HuH-7.5 (cell line): ENCODE results near the gene FNDC3B.
"Not testable (repeated sequence)": the region's sequence is repeated elsewhere in the genome, so short reads cannot be mapped to it uniquely, and the experiment has no call there.

ENCODE experiments used
- DNase-seq: peaks from one replicate; pipeline ENCODE4 v3.0.0; 2011; ENCODE audit warnings: low spot score

Gene FNDC3B

DNA sequence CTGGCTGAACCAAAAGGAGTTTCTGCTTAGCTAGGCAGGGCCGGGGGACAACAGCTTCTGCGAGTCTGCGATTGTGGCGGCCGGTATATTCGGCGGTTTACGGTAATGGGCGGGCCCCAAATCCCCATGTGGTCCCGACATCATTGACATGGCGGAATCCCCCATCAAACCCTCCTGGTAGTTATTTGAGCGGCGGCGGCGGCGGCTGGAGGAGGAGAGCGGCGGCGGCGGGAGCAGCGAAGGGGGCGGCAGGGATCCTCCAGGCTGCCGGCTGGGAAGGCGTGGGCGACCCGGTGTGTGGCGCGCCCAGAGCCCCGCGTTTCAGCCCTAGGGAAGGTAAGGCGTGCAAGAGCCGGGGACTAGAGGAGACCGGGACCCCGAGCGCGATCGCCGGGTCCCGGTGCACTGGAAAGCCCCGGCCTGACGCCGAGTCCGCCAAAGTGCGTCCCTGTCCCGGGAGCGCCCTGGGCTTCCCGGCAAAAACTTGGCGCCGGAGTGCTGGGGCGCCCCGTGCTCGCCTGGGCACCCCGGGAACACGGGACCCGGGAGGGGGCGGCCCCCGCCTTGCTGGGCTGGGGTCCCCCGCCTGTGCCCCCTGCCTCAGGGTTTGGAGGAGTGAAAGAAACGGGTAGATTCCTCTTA, at the start of gene FNDC3B:
FNDC3B (plus strand) TSS at position 143 of the 642 bp plus-strand sequence. CDS start 72,902 bp downstream, outside the sequence.
- DNase-seq, result peak; percentile 89

DNA sequence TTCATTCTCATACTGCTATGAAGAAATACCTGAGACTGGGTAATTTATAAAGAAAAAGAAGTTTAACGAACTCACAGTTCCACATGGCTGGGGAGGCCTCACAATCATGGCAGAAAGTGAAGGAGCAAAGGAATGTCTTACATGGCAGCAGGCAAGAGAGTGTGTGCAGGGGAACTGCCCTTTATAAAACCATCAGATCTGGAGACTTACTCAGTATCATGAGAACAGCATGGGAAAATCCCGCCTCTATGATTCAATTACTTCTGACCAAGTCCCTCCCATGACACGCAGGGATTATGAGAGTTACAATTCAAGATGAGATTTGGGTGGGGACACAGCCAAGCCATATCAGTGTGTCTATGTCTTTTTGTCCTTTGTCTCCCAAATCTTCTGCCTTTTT, 49.1 kb upstream of the FNDC3B start:
- not testable (repeated sequence) for DNase-seq

DNA sequence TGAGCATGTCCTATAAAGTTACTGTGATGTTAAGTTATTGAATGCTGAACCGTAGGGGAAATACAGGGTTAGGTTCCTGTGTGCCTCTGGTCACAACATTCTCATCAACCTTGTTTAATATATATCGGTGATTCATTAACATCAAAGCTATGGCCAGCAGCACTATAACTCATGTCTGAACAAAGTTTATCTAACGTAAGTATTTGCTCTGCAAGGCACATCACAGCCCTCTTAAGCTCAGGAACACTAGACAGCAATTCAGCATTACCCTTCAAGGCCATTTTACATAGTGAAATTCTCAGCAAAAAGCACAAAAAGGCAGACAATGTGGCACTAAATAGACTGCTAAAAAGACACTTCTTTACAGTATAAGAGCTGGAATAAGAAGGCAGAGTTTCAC, 48.2 kb upstream of the FNDC3B start:
- DNase-seq, result no peak

DNA sequence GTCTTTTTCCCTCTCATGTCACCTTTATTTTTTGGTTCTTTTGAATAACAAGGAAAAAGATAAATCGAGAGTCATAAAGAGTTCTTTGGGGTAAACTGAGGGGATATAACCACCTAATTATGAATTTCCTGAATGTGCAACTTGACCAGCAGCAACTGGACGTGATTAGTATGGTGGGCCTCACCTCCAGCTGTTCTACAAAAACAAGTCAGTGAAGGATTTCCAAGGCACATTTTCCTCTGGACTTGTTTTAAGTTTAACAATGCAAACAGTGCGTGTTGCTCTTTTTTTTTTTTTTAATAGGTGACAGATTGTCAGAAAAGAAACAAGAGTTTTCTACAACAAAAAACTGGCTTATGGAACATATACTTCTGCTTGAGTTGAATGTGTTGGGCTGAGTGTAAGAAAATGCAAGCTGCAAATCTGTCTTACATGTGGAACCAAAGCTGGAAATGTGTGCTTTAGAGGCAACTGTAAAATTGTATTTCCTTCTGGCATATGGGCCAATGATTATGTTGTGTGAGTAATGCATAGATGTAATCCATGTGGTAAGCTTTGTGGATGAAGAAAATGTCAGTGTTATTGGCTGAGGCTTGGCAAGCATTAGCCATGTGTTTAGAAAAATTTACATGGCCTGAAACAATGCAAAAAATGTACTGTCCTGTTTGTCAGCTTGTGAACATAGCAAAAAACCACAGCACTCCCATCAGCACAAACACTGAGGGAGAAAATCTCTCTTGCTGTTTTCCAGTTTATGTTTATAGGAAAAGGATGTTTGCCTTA, 44.5 kb upstream of the FNDC3B start:
- no peak for DNase-seq

DNA sequence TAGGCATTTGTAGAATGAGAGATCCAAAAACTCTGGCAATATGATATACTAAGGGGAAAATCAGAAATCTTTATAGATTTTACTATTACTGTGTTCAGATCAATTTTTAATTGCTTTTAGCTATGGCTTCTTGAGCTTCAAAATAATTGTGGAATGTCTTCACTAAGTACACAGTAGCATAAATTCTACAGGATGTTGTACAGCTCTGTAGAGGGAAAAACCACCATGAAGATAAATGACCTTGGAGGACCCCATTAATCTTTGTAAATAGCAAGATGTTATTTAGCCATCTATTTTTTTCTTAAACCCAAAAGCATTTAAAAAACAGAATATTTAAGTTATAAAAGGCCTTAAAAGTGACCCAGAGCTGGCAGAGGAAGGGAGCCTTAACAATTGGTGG, 43.9 kb upstream of the FNDC3B start:
- no peak for DNase-seq

DNA sequence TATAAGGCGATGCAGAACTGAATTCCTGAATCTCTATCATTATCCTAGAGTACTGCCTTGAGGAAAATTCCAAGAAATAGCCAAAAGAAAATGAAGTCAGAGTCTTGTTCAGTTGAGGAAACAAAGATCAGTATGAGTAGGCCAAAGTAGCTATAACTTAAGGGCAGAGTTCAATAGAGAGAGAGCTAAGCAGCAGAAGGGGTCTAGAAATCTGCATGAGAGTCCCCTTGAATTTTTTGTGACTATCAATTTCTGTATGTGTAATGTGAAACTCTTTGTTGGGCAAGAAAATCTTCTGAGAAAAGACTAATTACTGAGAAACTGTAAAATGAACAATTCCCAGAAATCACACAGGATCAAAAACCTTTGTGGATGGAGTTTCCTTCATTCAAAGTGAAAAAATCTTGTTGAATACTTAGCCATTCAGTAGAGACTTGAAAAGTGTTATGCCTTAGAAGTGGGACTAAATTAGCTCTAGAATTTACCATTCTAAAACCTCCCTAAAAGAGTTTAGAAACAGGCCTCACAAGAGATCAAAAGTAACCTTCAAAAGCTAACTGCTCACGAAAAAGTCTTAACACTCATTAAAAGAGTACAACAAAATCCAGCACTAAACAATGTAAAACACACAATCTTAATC, 43.1 kb upstream of the FNDC3B start:
- no peak for DNase-seq

DNA sequence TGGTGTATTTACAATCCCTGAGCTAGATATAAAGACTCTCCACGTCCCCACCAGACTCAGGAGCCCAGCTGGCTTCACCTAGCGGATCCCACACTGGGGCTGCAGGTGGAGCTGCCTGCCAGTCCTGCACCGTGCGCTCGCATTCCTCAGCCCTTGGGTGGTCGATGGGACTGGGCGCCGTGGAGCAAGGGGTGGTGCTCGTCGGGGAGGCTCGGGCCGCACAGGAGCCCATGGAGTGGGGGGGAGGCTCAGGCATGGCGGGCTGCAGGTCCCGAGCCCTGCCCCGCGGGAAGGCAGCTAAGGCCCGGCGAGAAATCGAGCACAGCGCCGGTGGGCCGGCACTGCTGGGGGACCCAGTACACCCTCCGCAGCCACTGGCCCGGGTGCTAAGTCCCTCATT, 40.6 kb upstream of the FNDC3B start:
- not testable (repeated sequence) for DNase-seq

DNA sequence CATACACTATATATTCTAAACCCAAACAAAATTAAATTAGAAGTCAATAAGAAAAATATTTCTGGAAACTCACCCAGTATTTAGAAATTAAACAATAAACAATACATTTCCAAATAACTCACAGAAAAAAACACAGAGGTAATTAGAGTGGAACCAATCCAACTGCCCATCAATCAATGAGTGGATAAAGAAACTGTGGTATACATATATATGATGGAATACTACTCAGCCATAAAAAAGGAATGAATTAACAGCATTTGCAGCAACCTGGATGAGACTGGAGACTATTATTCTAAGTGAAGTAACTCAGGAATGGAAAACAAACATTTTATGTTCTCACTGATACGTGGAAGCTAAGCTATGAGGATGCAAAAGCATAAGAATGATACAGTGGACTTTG, 37.8 kb upstream of the FNDC3B start:
- DNase-seq, result not testable (repeated sequence)

DNA sequence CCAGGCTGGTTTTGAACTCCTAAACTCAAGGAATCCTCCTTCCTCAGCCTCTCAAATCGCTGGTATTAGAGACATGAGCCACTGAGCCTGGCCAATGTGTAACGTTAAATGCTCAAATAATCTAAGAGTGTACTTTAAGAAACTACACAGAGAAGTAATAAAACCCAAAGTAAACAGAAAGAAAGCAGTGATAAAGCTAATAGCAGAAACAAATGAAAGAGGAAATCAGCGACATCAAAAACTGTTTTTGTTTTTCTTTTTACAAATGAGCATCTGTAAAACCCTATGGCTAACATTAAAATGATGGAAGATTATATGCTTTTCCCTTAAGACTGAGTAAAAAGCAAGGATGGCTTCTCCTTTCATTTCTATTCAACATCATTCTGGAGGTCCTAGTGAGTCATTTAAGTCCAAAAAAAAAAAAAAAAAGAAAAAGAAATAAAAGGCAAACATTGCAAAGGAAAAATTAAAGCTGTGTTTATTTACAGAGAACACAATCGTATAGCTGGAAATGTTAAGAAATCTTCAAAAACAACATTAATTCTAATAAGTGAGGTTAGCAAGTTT, 36.8 kb upstream of the FNDC3B start:
- DNase-seq, result no peak

DNA sequence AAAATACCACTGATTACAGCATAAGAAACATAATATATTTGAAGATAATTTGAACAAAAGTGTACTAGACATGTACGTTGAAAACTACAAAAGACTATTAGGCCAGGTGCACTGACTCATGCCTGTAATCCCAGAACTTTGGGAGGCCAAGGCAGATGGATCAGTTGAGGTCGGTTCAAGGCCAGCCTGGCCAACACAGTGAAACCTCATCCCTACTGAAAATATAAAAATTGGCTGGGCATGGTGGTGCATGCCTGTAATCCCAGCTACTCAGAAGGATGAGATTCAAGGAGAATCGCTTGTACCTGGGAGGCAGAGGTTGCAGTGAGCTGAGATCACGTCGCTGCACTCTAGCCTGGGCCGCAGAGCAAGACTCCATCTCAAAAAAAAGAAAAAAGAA, 36.2 kb upstream of the FNDC3B start:
- DNase-seq, result no peak

DNA sequence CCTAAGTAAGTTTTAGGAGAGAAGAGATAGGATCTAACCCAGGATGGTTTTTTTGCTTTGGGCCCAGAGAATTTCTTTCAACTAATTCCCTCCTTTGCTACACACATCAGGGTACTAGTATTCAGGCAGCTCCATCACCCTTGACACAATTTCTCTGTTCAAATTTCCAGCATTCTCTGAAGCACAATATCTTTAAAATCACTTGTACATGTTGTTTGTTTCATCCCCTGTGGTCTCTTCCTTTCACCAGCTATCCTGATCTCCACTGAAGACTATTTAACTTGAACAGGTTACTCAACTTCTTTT, 32.4 kb upstream of the FNDC3B start:
- DNase-seq, result no peak

DNA sequence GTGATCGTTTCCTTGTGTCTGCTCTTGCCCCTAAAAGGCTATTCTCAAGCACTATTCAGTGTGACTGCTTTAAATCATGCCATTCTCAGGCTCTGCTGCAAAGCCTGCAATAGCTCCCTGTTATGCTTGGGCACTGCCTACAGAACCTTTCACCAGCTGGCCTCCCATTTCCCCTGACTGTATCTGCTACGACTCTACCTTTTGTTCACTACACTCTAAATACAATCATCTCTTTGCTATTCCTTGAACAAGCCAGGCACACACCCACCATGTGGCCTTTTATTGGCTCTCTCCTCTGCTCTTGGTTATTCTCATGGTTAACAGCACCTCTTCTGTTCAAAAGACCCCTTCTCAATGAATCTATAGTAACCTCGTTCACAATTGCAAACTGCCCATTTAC, 29.6 kb upstream of the FNDC3B start:
- no peak for DNase-seq

DNA sequence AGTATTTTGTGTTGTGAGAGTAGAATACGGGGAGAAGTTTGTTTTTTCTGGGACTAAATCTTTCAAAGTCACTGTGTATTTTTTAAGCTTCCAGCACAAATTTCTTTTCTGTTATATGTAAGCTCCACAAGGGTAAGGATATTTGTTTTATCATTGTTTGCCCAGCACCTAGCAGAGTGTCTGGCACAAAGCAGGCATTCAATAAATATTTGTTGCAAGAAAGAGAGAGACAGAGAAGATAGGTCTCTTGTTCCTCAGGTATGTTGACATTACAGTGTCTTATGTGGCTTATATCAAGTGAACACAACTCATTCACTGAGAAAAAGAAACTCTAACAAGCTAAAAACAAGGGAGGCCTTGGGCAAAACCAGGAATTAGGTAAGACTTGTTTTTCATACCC, 26.6 kb upstream of the FNDC3B start:
- no peak for DNase-seq

DNA sequence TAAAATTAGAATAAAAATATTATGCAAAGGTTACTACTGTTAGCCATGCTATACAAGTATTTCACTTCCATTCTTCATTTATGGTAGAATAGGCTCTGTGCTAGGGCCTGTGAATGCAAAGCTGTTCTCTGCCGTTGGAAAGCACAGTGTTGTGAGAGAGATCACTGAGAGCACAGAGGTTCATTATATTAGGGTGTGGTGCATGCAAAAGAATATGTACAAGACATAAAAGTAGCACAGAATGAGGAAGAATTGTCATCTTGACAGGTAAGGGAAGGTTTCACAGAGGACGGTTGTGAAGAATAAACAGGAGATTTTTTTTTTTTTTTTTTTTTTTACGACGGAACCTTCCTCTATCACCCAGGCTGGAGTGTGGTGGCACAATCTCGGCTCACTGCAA, 25.2 kb upstream of the FNDC3B start:
- DNase-seq, result no peak

DNA sequence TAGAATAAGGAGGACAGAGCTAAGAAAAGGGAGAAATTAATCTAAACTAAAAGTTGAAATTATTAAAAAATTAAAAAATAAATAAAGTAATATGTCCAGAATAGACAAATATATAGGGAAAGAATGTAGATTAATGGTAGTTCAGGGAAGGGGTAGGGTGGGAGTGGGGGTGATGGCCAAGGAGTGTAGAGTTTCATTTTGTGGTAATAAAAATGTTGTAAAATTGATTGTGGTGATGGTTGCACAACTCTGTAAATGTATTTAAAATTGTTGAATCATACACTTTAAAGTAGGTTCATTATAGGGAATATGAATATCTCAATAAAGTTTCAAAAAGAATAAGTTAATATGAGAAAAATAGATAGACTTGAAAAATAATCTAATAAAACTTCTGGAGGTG, 21.0 kb upstream of the FNDC3B start:
- DNase-seq, result no peak

DNA sequence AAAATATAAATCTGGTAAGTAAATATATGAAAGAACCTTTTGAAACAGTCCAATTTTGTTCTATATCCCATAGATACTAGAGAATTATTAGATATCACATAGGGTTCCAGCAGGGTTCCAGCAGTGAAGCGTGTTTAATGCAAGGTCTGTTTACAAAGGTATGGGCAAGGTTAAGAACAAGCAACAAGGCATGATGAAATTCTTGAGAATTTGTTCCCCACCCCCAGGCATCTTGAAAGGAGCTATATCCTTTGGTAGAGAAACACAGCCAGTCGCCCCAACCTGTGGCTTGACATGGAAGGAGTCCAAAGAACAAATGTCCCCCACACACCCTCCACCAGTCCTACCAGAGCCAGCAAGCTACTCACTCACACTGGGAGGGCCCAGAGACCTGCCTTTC, 18.6 kb upstream of the FNDC3B start:
- DNase-seq, result no peak

DNA sequence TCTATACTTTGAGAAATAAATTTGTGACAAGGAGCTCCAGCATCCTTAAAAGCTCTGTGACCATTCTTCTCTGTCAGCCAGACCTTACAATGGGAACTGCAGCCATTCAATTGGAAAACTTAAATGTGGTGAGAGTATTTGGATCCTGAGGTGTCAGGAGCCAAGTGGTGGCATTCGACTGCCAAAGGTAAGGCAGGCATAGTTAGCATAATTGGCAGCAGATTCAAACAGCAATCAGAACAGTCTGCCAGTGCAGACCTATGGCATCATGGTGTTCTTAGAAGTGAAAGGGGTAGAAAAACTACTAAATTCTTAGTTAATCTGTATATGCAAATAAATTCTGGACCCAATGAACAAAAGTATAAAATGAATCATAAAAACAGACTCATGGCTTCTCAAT, 18.2 kb upstream of the FNDC3B start:
- no peak for DNase-seq

DNA sequence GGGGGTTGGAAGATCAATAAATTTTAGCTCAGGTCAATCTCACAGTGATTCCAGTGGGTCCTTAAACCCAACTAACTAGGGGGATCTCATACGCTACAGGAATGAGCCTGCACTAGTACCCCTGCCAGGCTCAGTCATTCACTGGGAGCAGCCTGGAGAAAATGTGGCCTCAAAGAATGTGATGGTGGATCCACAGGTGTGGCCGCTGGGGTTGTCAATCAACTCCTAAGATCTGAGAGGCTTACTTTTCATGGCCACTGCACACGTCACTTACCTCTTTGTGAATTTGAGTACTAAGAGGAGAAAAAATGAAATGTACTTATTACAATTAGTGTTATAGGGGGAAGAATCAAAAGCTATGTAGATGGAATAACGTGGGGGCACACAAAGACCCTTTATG, 17.5 kb upstream of the FNDC3B start:
- DNase-seq, result no peak

DNA sequence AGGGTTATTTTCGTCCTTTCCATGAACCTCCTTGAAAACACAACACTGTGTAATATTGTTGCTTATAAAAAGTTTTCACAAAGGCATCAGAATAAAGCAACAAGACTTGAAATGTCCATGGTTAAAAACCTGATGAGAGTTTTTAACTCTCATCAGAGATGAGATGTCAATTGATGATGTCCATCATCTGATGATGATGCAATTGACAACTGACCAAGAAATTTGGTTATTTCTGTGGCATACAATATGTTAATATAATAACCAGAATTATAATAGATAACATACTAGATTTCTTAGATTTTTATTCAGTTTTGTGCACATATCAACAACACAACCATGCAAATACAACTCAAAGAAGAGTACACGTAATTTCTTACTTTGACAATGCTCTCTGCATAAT, 15.5 kb upstream of the FNDC3B start:
- DNase-seq, result no peak

DNA sequence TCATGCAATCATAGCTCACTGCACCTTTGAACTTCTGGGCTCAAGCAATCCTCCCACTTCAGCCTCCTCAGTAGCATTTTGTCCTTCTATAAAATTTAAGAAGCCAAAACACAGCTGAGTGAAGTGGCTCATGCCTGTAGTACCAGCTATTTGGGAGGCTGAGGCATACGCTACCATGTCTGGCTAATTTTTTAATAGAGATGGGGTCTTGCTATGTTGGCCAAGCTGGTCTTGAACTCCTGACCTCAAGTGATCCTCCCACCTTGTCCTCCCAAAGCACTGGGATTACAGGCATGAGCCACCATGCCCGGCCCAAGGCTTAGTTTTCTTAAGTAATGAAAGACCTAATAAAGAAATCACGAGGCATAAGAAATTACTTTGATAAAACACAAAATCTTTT, 14.7 kb upstream of the FNDC3B start:
- no peak for DNase-seq

DNA sequence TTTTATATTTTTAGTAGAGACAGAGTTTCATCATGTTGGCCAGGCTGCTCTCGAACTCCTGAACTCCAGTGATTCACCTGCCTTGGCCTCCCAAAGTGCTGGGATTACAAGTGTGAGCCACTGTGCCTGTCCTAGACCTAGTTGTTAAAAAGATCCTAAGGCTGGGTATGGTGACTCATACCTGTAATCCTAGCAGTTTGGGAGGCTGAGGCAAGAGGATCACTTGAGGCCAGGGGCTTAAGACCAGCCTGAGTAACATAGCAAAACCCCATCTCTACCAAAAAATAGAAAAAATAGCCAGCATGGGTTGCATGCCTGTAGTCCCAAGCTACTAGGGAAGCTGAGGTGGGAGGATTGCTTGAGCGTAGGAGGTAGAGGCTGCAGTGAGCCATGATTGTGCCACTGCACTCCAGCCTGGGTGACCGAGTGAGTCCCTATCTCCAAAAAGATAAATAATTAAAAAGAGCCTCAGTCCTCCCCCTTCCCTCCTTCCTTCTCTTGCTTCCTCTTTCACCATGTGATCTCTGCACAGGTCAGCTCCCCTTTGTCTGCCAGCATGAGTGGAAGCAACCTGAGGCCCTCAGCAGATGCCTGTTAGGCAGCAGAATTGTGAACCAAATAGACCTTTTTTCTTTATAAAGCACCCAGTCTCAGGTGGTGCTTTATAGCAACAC, 9.8 kb upstream of the FNDC3B start:
- no peak for DNase-seq

DNA sequence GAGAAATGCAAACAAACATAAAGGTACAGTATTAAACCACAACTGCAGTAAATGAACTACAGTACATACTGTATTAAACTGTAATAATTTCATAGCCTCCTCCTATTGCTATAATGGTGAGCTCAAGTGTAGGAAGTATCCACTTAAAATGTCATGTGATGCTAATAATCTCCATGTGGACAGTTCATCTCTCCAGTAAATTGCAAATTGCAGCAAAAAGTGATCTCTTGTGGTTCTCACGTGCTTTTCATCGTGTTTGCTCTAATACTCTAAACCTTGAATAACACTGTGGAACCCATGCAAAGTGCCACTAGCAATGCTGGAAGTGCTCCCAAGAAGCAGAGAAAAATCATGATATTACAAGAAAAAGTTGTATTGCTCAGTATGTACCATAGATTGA, 9.2 kb upstream of the FNDC3B start:
- no peak for DNase-seq

DNA sequence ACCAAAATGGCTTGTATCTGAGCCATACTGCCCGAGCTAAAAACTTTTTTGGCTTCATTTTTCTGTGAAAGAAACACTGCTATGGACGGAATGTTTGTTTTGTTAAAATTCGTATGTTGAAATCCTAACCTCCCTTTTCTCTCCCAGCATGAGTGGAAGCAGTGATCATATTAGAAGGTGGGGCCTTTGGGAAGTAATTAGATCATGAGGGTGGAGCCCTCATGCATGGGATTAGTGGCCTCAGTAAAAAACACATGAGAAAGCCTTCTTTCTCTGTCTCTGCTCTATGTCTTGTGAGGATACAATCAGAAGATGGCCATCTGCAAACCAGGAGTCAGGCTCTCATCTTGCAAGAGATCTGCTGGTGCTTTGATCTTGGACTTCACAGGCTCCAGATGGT, 7.4 kb upstream of the FNDC3B start:
- no peak for DNase-seq
